Right renal pelvis (tissue), 4 donors: ENCODE results near the gene HSPB3. TPM values are rescaled to one million over a fixed set of nuclear protein-coding genes. Genes with fewer than 3 reads are reported as not detected.
A peak's percentile ranks its signal among the peaks of the same experiment; 100 is the strongest.
"Not testable (repeated sequence)": the region's sequence is repeated elsewhere in the genome, so short reads cannot be mapped to it uniquely, and the experiment has no call there.

ENCODE experiments used
- DNase-seq, 4 donors: peaks; one replicate each; pipeline ENCODE4 v3.0.0-alpha.2; 2013; ENCODE audit warnings: low read depth in 4 of 4, low spot score in 3 of 4, missing footprints in 1 of 4
- polyA plus RNA-seq, 4 donors: library from polyadenylated mRNA; unstranded; fragments of 120-200 nt; gene quantifications; one replicate each; pipeline ENCODE4 v1.2.1, GENCODE V29; 2013; ENCODE audit not compliant: insufficient read length in 4 of 4

HSPB3 gene
- polyA plus RNA-seq, result under 1 TPM in 3 of 4 donors, not detected in 1; 0.18 to 0.53 (median 0.19) TPM

GRCh38 chr5:54455413-54456157 is at the start of gene HSPB3:
Gene HSPB3 (plus strand): TSS chr5:54455699. CDS start chr5:54455790, 91 bp downstream.
- no peak for DNase-seq

GRCh38 chr5:54411176-54411575 is 44.3 kb upstream of the HSPB3 start:
- no peak for DNase-seq

- no peak for DNase-seq
Observed at GRCh38 chr5:54412913-54413312, 42.6 kb upstream of the HSPB3 start.

GRCh38 chr5:54415147-54415546 is 40.4 kb upstream of the HSPB3 start:
- DNase-seq, result no peak

- DNase-seq, result no peak
Observed at GRCh38 chr5:54415896-54416601, 39.5 kb upstream of the HSPB3 start.

- peak; percentile 20 to 38 (median 35) for DNase-seq
Observed at GRCh38 chr5:54419573-54420423, 35.7 kb upstream of the HSPB3 start.

- DNase-seq, result not testable (repeated sequence)
Observed at GRCh38 chr5:54420511-54420910, 35.0 kb upstream of the HSPB3 start.

- no peak for DNase-seq
Observed at GRCh38 chr5:54421976-54422375, 33.5 kb upstream of the HSPB3 start.

- DNase-seq, result no peak
Observed at GRCh38 chr5:54425258-54425657, 30.2 kb upstream of the HSPB3 start.

GRCh38 chr5:54426209-54426608 is 29.3 kb upstream of the HSPB3 start:
- no peak for DNase-seq

GRCh38 chr5:54434650-54435049 is 20.8 kb upstream of the HSPB3 start:
- not testable (repeated sequence) for DNase-seq

GRCh38 chr5:54438620-54439389 is 16.7 kb upstream of the HSPB3 start:
- no peak for DNase-seq

GRCh38 chr5:54440456-54440893 is 15.0 kb upstream of the HSPB3 start:
- no peak for DNase-seq

- no peak for DNase-seq
Observed at GRCh38 chr5:54442271-54442670, 13.2 kb upstream of the HSPB3 start.

- DNase-seq, result no peak
Observed at GRCh38 chr5:54443270-54443669, 12.2 kb upstream of the HSPB3 start.

GRCh38 chr5:54445691-54446378 is 9.7 kb upstream of the HSPB3 start:
- DNase-seq, result no peak

- no peak for DNase-seq
Observed at GRCh38 chr5:54446379-54446732, 9.1 kb upstream of the HSPB3 start.

GRCh38 chr5:54449923-54450322 is 5.6 kb upstream of the HSPB3 start:
- no peak for DNase-seq

- DNase-seq, result no peak
Observed at GRCh38 chr5:54450542-54450941, 5.0 kb upstream of the HSPB3 start.

- no peak for DNase-seq
Observed at GRCh38 chr5:54453046-54453445, 2.5 kb upstream of the HSPB3 start.
